IMR-90 (cell line): Measurements from ENCODE around the gene MTUS2. TPM values are rescaled to one million over a fixed set of nuclear protein-coding genes. Genes with fewer than 3 reads are reported as not detected.

Experiments used
- ATAC-seq: fragments of 200-7000 bp; cut with Tn5 transposase; 2 replicates; pipeline ENCODE4 v1.9.1; 2020; ENCODE audit warnings: low read depth, mild to moderate bottlenecking, moderate library complexity
- BruUV-seq: library from RNA; stranded (reverse); fragments of 400-500 nt; replicated peaks from 2 replicates; lab custom pipeline; 2021; lab: Mats Ljungman, UMichigan
- CTCF ChIA-PET: fragments of 300-600 bp; formaldehyde crosslinking; extraction: SDS; loops from one replicate; lab custom pipeline; 2021; ENCODE audit warnings: antibody characterized with exemption; lab: Yijun Ruan, JAX
- POLR2A ChIA-PET: fragments of 300-600 bp; sonication (Branson Sonifier 250); formaldehyde crosslinking; loops from one replicate; lab custom pipeline; 2022; ENCODE audit warnings: antibody characterized with exemption; ENCODE audit not compliant: unreplicated experiment; lab: Charles Lee
- DNase-seq: peaks from one replicate; pipeline ENCODE4 v3.0.0; 2013
- H2AFZ ChIP-seq: replicated peaks from 2 replicates; pipeline ENCODE3; 2013; ENCODE audit warnings: low read length, mild to moderate bottlenecking; ENCODE audit not compliant: poor library complexity
- H2AK5ac ChIP-seq: 2 replicates; pipeline ENCODE4 v1.6.1; 2013; ENCODE audit warnings: low read depth, low read length, inconsistent platforms
- H2AK9ac ChIP-seq: replicated peaks from 2 replicates; pipeline ENCODE3; 2013; ENCODE audit warnings: mild to moderate bottlenecking, low read depth, low read length, moderate library complexity; ENCODE audit not compliant: poor library complexity
- H2BK120ac ChIP-seq: 2 replicates; pipeline ENCODE4 v1.6.1; 2013; ENCODE audit warnings: low read depth, low read length, inconsistent platforms
- H2BK15ac ChIP-seq: 3 replicates; pipeline ENCODE4 v1.6.1; 2013; ENCODE audit warnings: low read depth, low read length, inconsistent platforms
- H2BK20ac ChIP-seq: 2 replicates; pipeline ENCODE4 v1.6.1; 2013; ENCODE audit warnings: low read depth, mild to moderate bottlenecking, inconsistent platforms, low read length, moderate library complexity
- H2BK5ac ChIP-seq: 2 replicates; pipeline ENCODE4 v1.6.1; 2013; ENCODE audit warnings: mild to moderate bottlenecking, low read depth, low read length, inconsistent platforms; ENCODE audit not compliant: poor library complexity, severe bottlenecking
- H3K14ac ChIP-seq: replicated peaks from 2 replicates; pipeline ENCODE4 v1.6.1; 2013; ENCODE audit warnings: low read depth, low read length, inconsistent platforms
- H3K18ac ChIP-seq: 2 replicates; pipeline ENCODE4 v1.6.1; 2013; ENCODE audit warnings: low read depth, low read length, control low read depth
- H3K23ac ChIP-seq: 2 replicates; pipeline ENCODE4 v1.6.1; 2013; ENCODE audit warnings: low read depth, low read length, inconsistent platforms
- H3K27ac ChIP-seq: 2 replicates; pipeline ENCODE4 v1.5.1; 2013; ENCODE audit warnings: mild to moderate bottlenecking, control low read depth, low read length; ENCODE audit not compliant: insufficient read depth
- H3K27me3 ChIP-seq: 2 replicates; pipeline ENCODE4 v1.6.1; 2013; ENCODE audit warnings: low read length; ENCODE audit not compliant: control insufficient read depth, insufficient read depth
- H3K36me3 ChIP-seq: 2 replicates; pipeline ENCODE4 v1.6.1; 2013; ENCODE audit warnings: low read length, mixed read lengths; ENCODE audit not compliant: control insufficient read depth, insufficient read depth
- H3K4ac ChIP-seq: 2 replicates; pipeline ENCODE4 v1.6.1; 2013; ENCODE audit warnings: low read depth, low read length, inconsistent platforms
- H3K4me1 ChIP-seq: 2 replicates; pipeline ENCODE4 v1.6.1; 2013; ENCODE audit warnings: low read length, mixed read lengths; ENCODE audit not compliant: control insufficient read depth, insufficient read depth
- H3K4me2 ChIP-seq: 2 replicates; pipeline ENCODE4 v1.6.1; 2013; ENCODE audit warnings: low read depth, mild to moderate bottlenecking, control low read depth, low read length, moderate library complexity
- H3K4me3 ChIP-seq: 2 replicates; pipeline ENCODE4 v1.5.1; 2013; ENCODE audit warnings: low read depth, mild to moderate bottlenecking, control low read depth, low read length, moderate library complexity; ENCODE audit not compliant: insufficient read depth
- H3K56ac ChIP-seq: 2 replicates; pipeline ENCODE4 v1.6.1; 2013; ENCODE audit warnings: low read length, inconsistent platforms; ENCODE audit not compliant: insufficient read depth; ENCODE audit errors: extremely low read depth
- H3K79me1 ChIP-seq, 2 experiments: 2 replicates each; pipeline ENCODE4 v1.6.1; 2013; ENCODE audit warnings: low read length in 2 of 2, inconsistent platforms in 1 of 2, low read depth in 1 of 2
- H3K9ac ChIP-seq: 2 replicates; pipeline ENCODE4 v1.6.1; 2013; ENCODE audit warnings: low read depth, low read length, control low read depth
- H3K9me1 ChIP-seq: 2 replicates; pipeline ENCODE4 v1.6.1; 2013; ENCODE audit warnings: low read length, inconsistent platforms; ENCODE audit not compliant: insufficient read depth
- H3K9me3 ChIP-seq: 2 replicates; pipeline ENCODE4 v1.6.1; 2013; ENCODE audit warnings: low read length; ENCODE audit not compliant: control insufficient read depth, insufficient read depth
- H4K20me1 ChIP-seq: 2 replicates; pipeline ENCODE4 v1.6.1; 2013; ENCODE audit warnings: low read length, inconsistent platforms; ENCODE audit not compliant: insufficient read depth
- H4K5ac ChIP-seq: 2 replicates; pipeline ENCODE4 v1.6.1; 2013; ENCODE audit warnings: mild to moderate bottlenecking, low read depth, low read length, control low read depth
- H4K8ac ChIP-seq, 2 experiments: 2 replicates each; pipeline ENCODE4 v1.6.1; 2013; ENCODE audit warnings: low read depth in 2 of 2, low read length in 2 of 2, control low read depth in 1 of 2, inconsistent platforms in 1 of 2
- H4K91ac ChIP-seq: 2 replicates; pipeline ENCODE4 v1.6.1; 2013; ENCODE audit warnings: low read depth, low read length, inconsistent platforms; ENCODE audit not compliant: insufficient read depth
- FOS ChIP-seq: fragments of 150-350 bp; IDR thresholded peaks from 2 replicates; pipeline ENCODE4 v1.6.1; 2016; ENCODE audit warnings: low read depth, low read length
- MAFK ChIP-seq: IDR thresholded peaks from 2 replicates; pipeline ENCODE4 v1.6.1; 2012; ENCODE audit warnings: low read depth, low read length, improper control_type of control experiment
- NFE2L2 ChIP-seq: fragments of 150-350 bp; IDR thresholded peaks from 2 replicates; pipeline ENCODE4 v1.6.1; 2016; ENCODE audit warnings: low read depth, mild to moderate bottlenecking, low read length
- POLR2A ChIP-seq: IDR thresholded peaks from 2 replicates; pipeline ENCODE4 v1.6.1; 2012; ENCODE audit warnings: mild to moderate bottlenecking, low read depth, low read length
- RAD21 ChIP-seq: IDR thresholded peaks from 2 replicates; pipeline ENCODE4 v1.6.1; 2012; ENCODE audit warnings: low read length, improper control_type of control experiment
- RCOR1 ChIP-seq: IDR thresholded peaks from 2 replicates; pipeline ENCODE4 v1.6.1; 2012; ENCODE audit warnings: mild to moderate bottlenecking, low read length, improper control_type of control experiment; ENCODE audit not compliant: insufficient replicate concordance
- SMC3 ChIP-seq: fragments of 150-350 bp; IDR thresholded peaks from 2 replicates; pipeline ENCODE4 v1.6.1; 2016; ENCODE audit warnings: low read depth, mild to moderate bottlenecking, antibody characterized with exemption, low read length, moderate library complexity
- USF2 ChIP-seq: fragments of 150-350 bp; IDR thresholded peaks from 2 replicates; pipeline ENCODE4 v1.6.1; 2017; ENCODE audit warnings: mild to moderate bottlenecking, antibody characterized with exemption, low read length, low read depth
- WGBS, 2 experiments: methylation state at CpG; one replicate each; pipeline versions ENCODE4 v1.1.5 to v1.1.7; 2013; ENCODE audit warnings: missing lambda C conversion rate in 2 of 2; ENCODE audit not compliant: insufficient read length in 1 of 2; ENCODE audit errors: extremely low coverage in 2 of 2; 5-methylcytosine and 5-hydroxymethylcytosine counted together
- dilution Hi-C: fragments of 300-500 bp; cut with HindIII; formaldehyde crosslinking; loops from one replicate; pipeline ENCODE4 v1.14.3; 2018; ENCODE audit warnings: low sequenced_read_pairs; ENCODE audit not compliant: unreplicated experiment
- in situ Hi-C: fragments of 300-500 bp; cut with MboI; formaldehyde crosslinking; loops from 3 replicates; pipeline ENCODE4 v1.14.3; 2019; ENCODE audit warnings: low sequenced_read_pairs, inconsistent platforms, mixed read lengths
- intact Hi-C: fragments of 100-400 bp; cut with micrococcal nuclease; formaldehyde crosslinking; loops from 2 replicates; pipeline ENCODE4 v1.10.0; 2022
- polyA plus RNA-seq, 3 experiments: library from polyadenylated mRNA; depleted of rRNA; stranded (reverse); fragments of >200 nt; gene quantifications; 2 replicates each; pipeline ENCODE4 v1.2.3, GENCODE V29; 2012; ENCODE audit warnings: low replicate concordance in 1 of 3
- total RNA-seq: library from RNA; depleted of rRNA; stranded (reverse); fragments of >200 nt; gene quantifications from 2 replicates; pipeline ENCODE4 v1.2.3, GENCODE V29; 2012

The MTUS2 gene
- total and polyA plus RNA-seq, 2 of the 4 experiments (the other 2 are of a cell fraction) = under 0.01 to 0.02 TPM

GRCh38 chr13:29499506-29500165 is 679.5 kb downstream of the MTUS2 start:
- dilution Hi-C loops (no loop called here), in situ Hi-C loops (no loop called here), intact Hi-C loops (no loop called here)
- Histone ChIP-seq H3K36me3 (no peaks in the 10 kb centered on the region), H4K8ac (no peak overlapping the region), H2BK20ac (no peak overlapping the region), H3K27ac (no peak overlapping the region), H3K27me3 (peaks cover 33% of the 10 kb centered on the region), H3K4ac (no peak overlapping the region), H3K4me2 (no peak overlapping the region), H3K9ac (no peak overlapping the region), H3K14ac (no peak overlapping the region), H2BK5ac (no peak overlapping the region), H2AK9ac (no peak overlapping the region), H4K20me1 (no peaks in the 10 kb centered on the region), H2AFZ (no peak overlapping the region), H3K79me1 (no peaks in the 10 kb centered on the region), H2BK120ac (no peak overlapping the region), H4K5ac (no peak overlapping the region), H3K9me1 (no peaks in the 10 kb centered on the region), H3K56ac (no peak overlapping the region), H3K4me1 (peaks cover 9% of the 10 kb centered on the region; the same call in 1 of the 2 replicates), H4K91ac (no peak overlapping the region), H2BK15ac (no peak overlapping the region), H3K23ac (no peak overlapping the region), H3K9me3 (no peaks in the 10 kb centered on the region), H2AK5ac (no peak overlapping the region), H3K4me3 (no peak overlapping the region), H3K18ac (no peak overlapping the region)
- ChIA-PET POLR2A (no interaction called here), CTCF (interaction anchor here (2.6 kb wide), 1 partner anchor 8 kb away, joined by 6 read pairs; no protein-coding TSS in a partner anchor)
- DNase-seq (no peak), ATAC-seq (no peak)
- TF ChIP-seq RCOR1 = no peak
- no peak for TF ChIP-seq NFE2L2
- no peak for TF ChIP-seq POLR2A
- no peak for TF ChIP-seq SMC3
- no peak for TF ChIP-seq MAFK
- no peak for TF ChIP-seq RAD21
- TF ChIP-seq FOS = no peak
- TF ChIP-seq USF2 = no peak
- no TSS peak for BruUV-seq
- WGBS, 2 experiments = 47% methylated on average over 2 of the region's 7 CpGs; no CpG with 5 or more reads in 1 of the 2 experiments
